AG08396 (cell line): ENCODE measurements around the gene TRIM41.
"Not testable (repeated sequence)": the region's sequence is repeated elsewhere in the genome, so short reads cannot be mapped to it uniquely, and the experiment has no call there.

Experiments used
- DNase-seq: peaks from one replicate; pipeline ENCODE4 v3.0.0; 2012; ENCODE audit warnings: low spot score, mixed read lengths

Gene TRIM41

GRCh38 chr5:181193656-181194055 lies 29.4 kb upstream of the TRIM41 start:
- no peak for DNase-seq

GRCh38 chr5:181194489-181195248 lies 28.4 kb upstream of the TRIM41 start:
- no peak for DNase-seq

GRCh38 chr5:181195249-181195761 lies 27.8 kb upstream of the TRIM41 start:
- DNase-seq, result no peak

- no peak for DNase-seq
Observed at GRCh38 chr5:181197326-181197951, 25.6 kb upstream of the TRIM41 start.

GRCh38 chr5:181198106-181198685 lies 24.9 kb upstream of the TRIM41 start:
- DNase-seq, result no peak

GRCh38 chr5:181198905-181199519 lies 24.1 kb upstream of the TRIM41 start:
- no peak for DNase-seq

- DNase-seq, result no peak
Observed at GRCh38 chr5:181199881-181200638, 23.0 kb upstream of the TRIM41 start.

- DNase-seq, result no peak
Observed at GRCh38 chr5:181200816-181201215, 22.3 kb upstream of the TRIM41 start.

GRCh38 chr5:181203093-181203711 lies 19.9 kb upstream of the TRIM41 start:
- no peak for DNase-seq

- no peak for DNase-seq
Observed at GRCh38 chr5:181203777-181204112, 19.3 kb upstream of the TRIM41 start.

GRCh38 chr5:181204113-181204825 lies 18.8 kb upstream of the TRIM41 start:
- peak; percentile 56 for DNase-seq

- peak; percentile 65 for DNase-seq
Observed at GRCh38 chr5:181204826-181205760, 18.0 kb upstream of the TRIM41 start, which contains the start of gene TRIM7. Gene TRIM7, minus strand, starts transcription at chr5:181205196. Its CDS starts 86 bp downstream, at chr5:181205110.

- DNase-seq, result no peak
Observed at GRCh38 chr5:181205761-181206649, 17.1 kb upstream of the TRIM41 start.

- DNase-seq, result peak; percentile 72
Observed at GRCh38 chr5:181207214-181207959, 15.7 kb upstream of the TRIM41 start.

- DNase-seq, result no peak
Observed at GRCh38 chr5:181207960-181208253, 15.2 kb upstream of the TRIM41 start.

GRCh38 chr5:181209006-181209405 lies 14.1 kb upstream of the TRIM41 start:
- not testable (repeated sequence) for DNase-seq

GRCh38 chr5:181210148-181210547 lies 12.9 kb upstream of the TRIM41 start:
- DNase-seq, result not testable (repeated sequence)

GRCh38 chr5:181210698-181211097 lies 12.4 kb upstream of the TRIM41 start:
- not testable (repeated sequence) for DNase-seq
